Measurements from ENCODE around the gene SLCO4A1.

SLCO4A1 gene

GRCh38 chr20:62644044-62644795 is 1.9 kb downstream of the SLCO4A1 start:
- Histone ChIP-seq H3K27me3 (ENCODE audit: control insufficient read depth in 1 of 2, insufficient read depth in 2 of 2, low read length in 2 of 2) (peaks cover 9 to 51% of the 10 kb centered on the region in 2 donors), H3K27ac (ENCODE audit: low read depth, low read length) (no peak overlapping the region), H3K9me3 (ENCODE audit: low read length) (no peaks in the 10 kb centered on the region), H3K4me3 (ENCODE audit: low read depth in 1 of 2, low read length in 2 of 2) (no peak overlapping the region), H3K4me1 (ENCODE audit: insufficient read depth, low read length) (peaks cover 16% of the 10 kb centered on the region), H3K9ac (ENCODE audit: low read length) (no peak overlapping the region), H3K36me3 (ENCODE audit: insufficient read depth, low read length) (no peaks in the 10 kb centered on the region)

- no peaks in the 10 kb centered on the region for H3K36me3 ChIP-seq (ENCODE audit: insufficient read depth, low read length)
- H3K9me3 ChIP-seq (ENCODE audit: low read length): no peaks in the 10 kb centered on the region
- peaks cover 9 to 48% of the 10 kb centered on the region in 2 donors for H3K27me3 ChIP-seq (ENCODE audit: control insufficient read depth in 1 of 2, insufficient read depth in 2 of 2, low read length in 2 of 2)
- H3K4me1 ChIP-seq (ENCODE audit: insufficient read depth, low read length): peaks cover 16% of the 10 kb centered on the region
- H3K4me3 ChIP-seq (ENCODE audit: low read depth in 1 of 2, low read length in 2 of 2): no peak overlapping the region
- no peak overlapping the region for H3K27ac ChIP-seq (ENCODE audit: low read depth, low read length)
- no peak overlapping the region for H3K9ac ChIP-seq (ENCODE audit: low read length)
Observed at GRCh38 chr20:62644802-62645496, 2.6 kb downstream of the SLCO4A1 start.

- Histone ChIP-seq H3K27me3 (ENCODE audit: control insufficient read depth in 1 of 2, insufficient read depth in 2 of 2, low read length in 2 of 2) (peaks cover 9 to 44% of the 10 kb centered on the region in 2 donors), H3K27ac (ENCODE audit: low read depth, low read length) (no peak overlapping the region), H3K9me3 (ENCODE audit: low read length) (no peaks in the 10 kb centered on the region), H3K9ac (ENCODE audit: low read length) (no peak overlapping the region), H3K36me3 (ENCODE audit: insufficient read depth, low read length) (no peaks in the 10 kb centered on the region), H3K4me3 (ENCODE audit: low read depth in 1 of 2, low read length in 2 of 2) (no peak overlapping the region), H3K4me1 (ENCODE audit: insufficient read depth, low read length) (peaks cover 16% of the 10 kb centered on the region)
Observed at GRCh38 chr20:62645613-62646012, 3.3 kb downstream of the SLCO4A1 start.

GRCh38 chr20:62646851-62647520 is 4.7 kb downstream of the SLCO4A1 start:
- Histone ChIP-seq H3K9me3 (ENCODE audit: low read length) (no peaks in the 10 kb centered on the region), H3K36me3 (ENCODE audit: insufficient read depth, low read length) (no peaks in the 10 kb centered on the region), H3K9ac (ENCODE audit: low read length) (no peak overlapping the region), H3K4me3 (ENCODE audit: low read depth in 1 of 2, low read length in 2 of 2) (no peak overlapping the region), H3K27me3 (ENCODE audit: control insufficient read depth in 1 of 2, insufficient read depth in 2 of 2, low read length in 2 of 2) (peaks cover 9 to 31% of the 10 kb centered on the region in 2 donors), H3K27ac (ENCODE audit: low read depth, low read length) (no peak overlapping the region), H3K4me1 (ENCODE audit: insufficient read depth, low read length) (peaks cover 11% of the 10 kb centered on the region)

- Histone ChIP-seq H3K9me3 (ENCODE audit: low read length) (no peaks in the 10 kb centered on the region), H3K9ac (ENCODE audit: low read length) (no peak overlapping the region), H3K27me3 (ENCODE audit: control insufficient read depth in 1 of 2, insufficient read depth in 2 of 2, low read length in 2 of 2) (peaks cover 9 to 26% of the 10 kb centered on the region in 2 donors), H3K4me3 (ENCODE audit: low read depth in 1 of 2, low read length in 2 of 2) (no peak overlapping the region), H3K4me1 (ENCODE audit: insufficient read depth, low read length) (peaks cover 14% of the 10 kb centered on the region), H3K27ac (ENCODE audit: low read depth, low read length) (no peak overlapping the region), H3K36me3 (ENCODE audit: insufficient read depth, low read length) (no peaks in the 10 kb centered on the region)
Observed at GRCh38 chr20:62647521-62648317, 5.4 kb downstream of the SLCO4A1 start.

- Histone ChIP-seq H3K4me3 (ENCODE audit: low read depth in 1 of 2, low read length in 2 of 2) (no peak overlapping the region), H3K27ac (ENCODE audit: low read depth, low read length) (no peak overlapping the region), H3K36me3 (ENCODE audit: insufficient read depth, low read length) (no peaks in the 10 kb centered on the region), H3K27me3 (ENCODE audit: control insufficient read depth in 1 of 2, insufficient read depth in 2 of 2, low read length in 2 of 2) (peaks cover 6 to 19% of the 10 kb centered on the region in 2 donors), H3K9ac (ENCODE audit: low read length) (no peak overlapping the region), H3K9me3 (ENCODE audit: low read length) (no peaks in the 10 kb centered on the region), H3K4me1 (ENCODE audit: insufficient read depth, low read length) (peaks cover 14% of the 10 kb centered on the region)
Observed at GRCh38 chr20:62648318-62648995, 6.2 kb downstream of the SLCO4A1 start.

GRCh38 chr20:62649140-62649539 is 6.8 kb downstream of the SLCO4A1 start:
- H3K27ac ChIP-seq (ENCODE audit: low read depth, low read length): no peak overlapping the region
- peaks cover 0 to 12% of the 10 kb centered on the region in 2 donors for H3K27me3 ChIP-seq (ENCODE audit: control insufficient read depth in 1 of 2, insufficient read depth in 2 of 2, low read length in 2 of 2)
- H3K9ac ChIP-seq (ENCODE audit: low read length): no peak overlapping the region
- no peaks in the 10 kb centered on the region for H3K36me3 ChIP-seq (ENCODE audit: insufficient read depth, low read length)
- no peaks in the 10 kb centered on the region for H3K9me3 ChIP-seq (ENCODE audit: low read length)
- peaks cover 13% of the 10 kb centered on the region for H3K4me1 ChIP-seq (ENCODE audit: insufficient read depth, low read length)
- no peak overlapping the region for H3K4me3 ChIP-seq (ENCODE audit: low read depth in 1 of 2, low read length in 2 of 2)

- H3K4me1 ChIP-seq (ENCODE audit: insufficient read depth, low read length): peaks cover 13% of the 10 kb centered on the region
- no peak overlapping the region for H3K27ac ChIP-seq (ENCODE audit: low read depth, low read length)
- peak overlapping the region in 1 of 2 donors; percentile 7 for H3K4me3 ChIP-seq (ENCODE audit: low read depth in 1 of 2, low read length in 2 of 2)
- no peak overlapping the region for H3K9ac ChIP-seq (ENCODE audit: low read length)
- H3K27me3 ChIP-seq (ENCODE audit: control insufficient read depth in 1 of 2, insufficient read depth in 2 of 2, low read length in 2 of 2): no peaks in the 10 kb centered on the region
- H3K36me3 ChIP-seq (ENCODE audit: insufficient read depth, low read length): no peaks in the 10 kb centered on the region
- H3K9me3 ChIP-seq (ENCODE audit: low read length): no peaks in the 10 kb centered on the region
Observed at GRCh38 chr20:62650551-62651284, 8.4 kb downstream of the SLCO4A1 start.

- H3K27me3 ChIP-seq (ENCODE audit: control insufficient read depth in 1 of 2, insufficient read depth in 2 of 2, low read length in 2 of 2): no peaks in the 10 kb centered on the region
Observed at GRCh38 chr20:62651285-62652021, 9.2 kb downstream of the SLCO4A1 start.

More at GRCh38 chr20:62651285-62652021, 9.2 kb downstream of the SLCO4A1 start:
- Histone ChIP-seq H3K36me3 (ENCODE audit: insufficient read depth, low read length) (no peaks in the 10 kb centered on the region), H3K9me3 (ENCODE audit: low read length) (no peaks in the 10 kb centered on the region), H3K27ac (ENCODE audit: low read depth, low read length) (peak overlapping the region; percentile 65), H3K4me3 (ENCODE audit: low read depth in 1 of 2, low read length in 2 of 2) (peak overlapping the region in 1 of 2 donors; percentile 7), H3K9ac (ENCODE audit: low read length) (no peak overlapping the region), H3K4me1 (ENCODE audit: insufficient read depth, low read length) (peaks cover 13% of the 10 kb centered on the region)

All from muscle layer of colon (tissue), 2 donors.